H1 (cell line): ENCODE measurements around the gene CLDN25. TPM values are rescaled to one million over a fixed set of nuclear protein-coding genes. Genes with fewer than 3 reads are reported as not detected.

Source experiments
- ASH2L ChIP-seq: fragments of 200-600, 300-600 bp; sonication (generic); IDR thresholded peaks from one replicate; pipeline ENCODE4 v1.7.1; 2017; ENCODE audit warnings: low read length
- EP300 ChIP-seq, 2 experiments: IDR thresholded peaks; 1 replicate in 1 of 2; 2 replicates in 1 of 2; pipeline ENCODE4 v1.6.1; 2011 to 2012; ENCODE audit warnings: low read depth in 2 of 2, low read length in 2 of 2, mild to moderate bottlenecking in 2 of 2, borderline replicate concordance in 1 of 2, inconsistent platforms in 1 of 2, moderate library complexity in 1 of 2
- RAD21 ChIP-seq, 2 experiments: IDR thresholded peaks in 1 of 2; conservative IDR thresholded peaks in 1 of 2; 2 replicates each; pipeline ENCODE4 v1.6.1; 2011; ENCODE audit warnings: low read depth in 2 of 2, low read length in 2 of 2, improper control_type of control experiment in 1 of 2, inconsistent platforms in 1 of 2, mild to moderate bottlenecking in 1 of 2, moderate library complexity in 1 of 2
- SUZ12 ChIP-seq: fragments of 200-600 bp; sonication (generic); IDR thresholded peaks from 2 replicates; pipeline ENCODE4 v1.6.1; 2012; ENCODE audit warnings: mild to moderate bottlenecking, inconsistent platforms, low read length, moderate library complexity, mixed read lengths
- polyA plus RNA-seq, 7 experiments: library from polyadenylated mRNA; depleted of rRNA in 3 of 7; stranded (reverse) in 5 of 7; unstranded in 2 of 7; fragments of >200 nt in 5 of 7; fragments of 200-250 nt in 2 of 7; gene quantifications; 1 replicate in 5 of 7; 2 replicates in 1 of 7; 4 replicates in 1 of 7; pipeline versions ENCODE4 v1.2.1 to v1.2.3, GENCODE V29; 2011 to 2013; ENCODE audit warnings: missing spikeins in 2 of 7, mixed read lengths in 2 of 7
- small RNA-seq: library from polyadenylated mRNA; stranded (forward); fragments of <200 nt; extraction: miRNeasy Mini kit (QIAGEN cat#:217004); gene quantifications from one replicate; pipeline ENCODE3, GENCODE V24; 2013; ENCODE audit not compliant: insufficient read depth
- total RNA-seq: library from RNA; stranded (reverse); fragmentation: NEBNext Ultra II Directional; extraction: Animal tissue kit (Norgen Biotek cat#: 25700); gene quantifications from 2 replicates; pipeline ENCODE4 v1.2.1, GENCODE V29; 2021

Gene CLDN25
- total and polyA plus RNA-seq, 2 of the 8 experiments (the other 6 are each of a cell fraction or from before 2014, with no cell fraction given) = not detected

- no peak for TF ChIP-seq RAD21 (IDR thresholded peaks at IDR 0.05 in 1 of 2, conservative IDR thresholded peaks at IDR 0.05 in 1 of 2; ENCODE audit: low read depth in 2 of 2, low read length in 2 of 2)
- TF ChIP-seq EP300 (IDR thresholded peaks at IDR 0.05; ENCODE audit: borderline replicate concordance in 1 of 2, low read depth in 2 of 2, low read length in 2 of 2) = no peak
- TF ChIP-seq SUZ12 = no peak
- no peak for TF ChIP-seq ASH2L
Observed at GRCh38 chr11:113829751-113830150, 50.2 kb downstream of the CLDN25 start (continued).

Small RNA genes lying within 50 kb of the gene (small RNA-seq; reads per million reads assigned to genes)
- gene LRRC37A13P (not detected), gene RPS29P19 (not detected)

Other genes starting within 250 kb of the CLDN25 start
- gene TMPRSS5, start 73.5 kb upstream of the CLDN25 start, total RNA-seq = 0.78 and 1.1 TPM in 2 replicates
- gene TMPRSS5, start 73.5 kb upstream of the CLDN25 start, polyA plus RNA-seq (2011; rRNA removed) = 0.53 and 0.54 TPM in 2 replicates
- 24.4 and 25.3 TPM in 2 replicates for gene ZW10, start 6.1 kb upstream of the CLDN25 start, total RNA-seq
- 5.9 and 9.0 TPM in 2 replicates for gene ZW10, start 6.1 kb upstream of the CLDN25 start, polyA plus RNA-seq (2011; rRNA removed)
- gene USP28, start 95.8 kb downstream of the CLDN25 start, total RNA-seq = 110 and 119 TPM in 2 replicates
- 54.0 and 82.6 TPM in 2 replicates for gene USP28, start 95.8 kb downstream of the CLDN25 start, polyA plus RNA-seq (2011; rRNA removed)
- gene HTR3B, start 125.0 kb downstream of the CLDN25 start, total RNA-seq = not detected in 2 replicates
- gene HTR3B, start 125.0 kb downstream of the CLDN25 start, polyA plus RNA-seq (2011; rRNA removed) = not detected in 2 replicates
- gene HTR3A, start 195.3 kb downstream of the CLDN25 start, total RNA-seq = 6.5 and 7.5 TPM in 2 replicates
- 8.9 and 9.3 TPM in 2 replicates for gene HTR3A, start 195.3 kb downstream of the CLDN25 start, polyA plus RNA-seq (2011; rRNA removed)